ENCODE results near the gene ATP2C1.

DNA sequence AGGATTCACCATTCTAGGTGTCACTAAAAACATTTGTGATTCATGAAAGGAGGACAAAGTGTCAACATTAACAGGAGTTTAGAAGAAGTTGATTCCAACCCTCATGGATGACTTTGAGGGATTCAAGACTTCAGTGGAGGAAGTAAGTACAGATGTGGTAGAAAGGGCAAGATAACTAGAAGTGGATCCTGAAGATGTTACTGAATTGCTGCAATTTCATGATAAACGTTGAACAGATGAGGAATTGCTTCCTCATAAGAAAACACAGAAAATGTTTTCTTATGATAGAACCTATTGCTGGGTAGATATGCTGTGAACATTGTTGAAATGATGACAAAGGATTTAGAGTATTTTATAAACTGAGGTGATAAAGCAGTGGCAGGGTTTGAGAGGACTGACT lies 23.5 kb upstream of the ATP2C1 start:
- TF ChIP-seq, protein P1, sequence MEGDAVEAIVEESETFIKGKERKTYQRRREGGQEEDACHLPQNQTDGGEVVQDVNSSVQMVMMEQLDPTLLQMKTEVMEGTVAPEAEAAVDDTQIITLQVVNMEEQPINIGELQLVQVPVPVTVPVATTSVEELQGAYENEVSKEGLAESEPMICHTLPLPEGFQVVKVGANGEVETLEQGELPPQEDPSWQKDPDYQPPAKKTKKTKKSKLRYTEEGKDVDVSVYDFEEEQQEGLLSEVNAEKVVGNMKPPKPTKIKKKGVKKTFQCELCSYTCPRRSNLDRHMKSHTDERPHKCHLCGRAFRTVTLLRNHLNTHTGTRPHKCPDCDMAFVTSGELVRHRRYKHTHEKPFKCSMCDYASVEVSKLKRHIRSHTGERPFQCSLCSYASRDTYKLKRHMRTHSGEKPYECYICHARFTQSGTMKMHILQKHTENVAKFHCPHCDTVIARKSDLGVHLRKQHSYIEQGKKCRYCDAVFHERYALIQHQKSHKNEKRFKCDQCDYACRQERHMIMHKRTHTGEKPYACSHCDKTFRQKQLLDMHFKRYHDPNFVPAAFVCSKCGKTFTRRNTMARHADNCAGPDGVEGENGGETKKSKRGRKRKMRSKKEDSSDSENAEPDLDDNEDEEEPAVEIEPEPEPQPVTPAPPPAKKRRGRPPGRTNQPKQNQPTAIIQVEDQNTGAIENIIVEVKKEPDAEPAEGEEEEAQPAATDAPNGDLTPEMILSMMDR (conservative IDR thresholded peaks at IDR 0.05 in 1 of 2, IDR thresholded peaks at IDR 0.05 in 1 of 2; ENCODE audit: low read depth in 1 of 2, low read length in 2 of 2), result no peak
- no peak for TF ChIP-seq EZH2 (IDR thresholded peaks at IDR 0.05; ENCODE audit: low read length, missing control alignments)
